ENCODE measurements around the gene PLA2G6. TPM values are rescaled to one million over a fixed set of nuclear protein-coding genes. Genes with fewer than 3 reads are reported as not detected.

The PLA2G6 gene
- total and polyA plus RNA-seq, 9 of the 15 experiments (the other 6 are each of a cell fraction or from before 2014, with no cell fraction given), result 0.11 to 12.2 (median 9.7) TPM

GRCh38 chr22:38180841-38181452 lies 683 bp downstream of the PLA2G6 start (continued):
- peak; percentile 39; the same call in 1 of the 2 replicates for TF ChIP-seq ZNF407 (IDR thresholded peaks at IDR 0.05; ENCODE audit: low read depth)
- peak; percentile 95 for TF ChIP-seq HDGF (IDR thresholded peaks at IDR 0.05)
- peak in 1 of 2 experiments; percentile 73; a peak in 2 of 4 replicates for TF ChIP-seq HDAC1 (IDR thresholded peaks at IDR 0.05)
- peak; percentile 75; the same call in 1 of the 2 replicates for TF ChIP-seq HBP1 (CRISPR knock-in tag; IDR thresholded peaks at IDR 0.05)
- peak; percentile 90; the same call in 1 of the 2 replicates for TF ChIP-seq ZNF584 (CRISPR knock-in tag; IDR thresholded peaks at IDR 0.05; ENCODE audit: low read depth)
- TF ChIP-seq TAF9B (IDR thresholded peaks at IDR 0.05; ENCODE audit: partially characterized antibody), result peak; percentile 53
- TF ChIP-seq ZNF766 (CRISPR knock-in tag; conservative IDR thresholded peaks at IDR 0.05), result peak; percentile 20; the same call in 1 of the 2 replicates
- TF ChIP-seq CBX1 (IDR thresholded peaks at IDR 0.05; ENCODE audit: low read depth), result no peak
- TF ChIP-seq ZNF224 (CRISPR knock-in tag; IDR thresholded peaks at IDR 0.05), result no peak
- peak; percentile 73; the same call in 1 of the 2 replicates for TF ChIP-seq MEF2D (tag; conservative IDR thresholded peaks at IDR 0.05; ENCODE audit: low read depth)
- TF ChIP-seq ZNF263 (CRISPR knock-in tag; IDR thresholded peaks at IDR 0.05; ENCODE audit: borderline replicate concordance), result 0 out of 2 replicates have a peak, but pooled peaks have one; percentile 26
- TF ChIP-seq CUX1 (CRISPR knock-in tag; IDR thresholded peaks at IDR 0.05), result no peak

Data from K562 (cell line).